DND-41 (cell line): Measurements from ENCODE around the gene NDOR1.

Experiments
- ATAC-seq: fragments of 200-7000 bp; cut with Tn5 transposase; 3 replicates; pipeline ENCODE4 v1.9.1; 2021; ENCODE audit warnings: low read depth; ENCODE audit not compliant: insufficient read depth
- DNase-seq: peaks from one replicate; pipeline ENCODE4 v3.0.0-alpha.2; 2020
- H2AFZ ChIP-seq: 2 replicates; pipeline ENCODE4 v1.6.0; 2012; ENCODE audit warnings: low read depth, low read length
- H3K27ac ChIP-seq: 2 replicates; pipeline ENCODE4 v1.5.1; 2012; ENCODE audit warnings: low read length, inconsistent platforms
- H3K27me3 ChIP-seq: fragments of 200-600 bp; sonication (generic); 2 replicates; pipeline ENCODE4 v1.6.0; 2012; ENCODE audit warnings: low read length, mild to moderate bottlenecking, inconsistent platforms; ENCODE audit not compliant: insufficient read depth, poor library complexity
- H3K36me3 ChIP-seq: 2 replicates; pipeline ENCODE4 v1.5.1; 2012; ENCODE audit warnings: low read length, inconsistent platforms; ENCODE audit not compliant: insufficient read depth
- H3K4me1 ChIP-seq: 2 replicates; pipeline ENCODE4 v1.5.1; 2012; ENCODE audit warnings: mild to moderate bottlenecking, low read length; ENCODE audit not compliant: insufficient read depth
- H3K4me2 ChIP-seq: 2 replicates; pipeline ENCODE4 v1.6.0; 2012; ENCODE audit warnings: mild to moderate bottlenecking, moderate library complexity, low read length, inconsistent platforms; ENCODE audit not compliant: insufficient read depth
- H3K4me3 ChIP-seq, 2 experiments: fragments of 200-600 bp in 1 of 2; shearing (Covaris generic) in 1 of 2; 2 replicates each; pipeline ENCODE4 v1.5.1; 2012 to 2016; ENCODE audit warnings: inconsistent platforms in 2 of 2, low read length in 2 of 2, mild to moderate bottlenecking in 2 of 2, low read depth in 1 of 2, moderate library complexity in 1 of 2
- H3K79me2 ChIP-seq: 2 replicates; pipeline ENCODE4 v1.6.0; 2012; ENCODE audit warnings: low read length, inconsistent platforms; ENCODE audit not compliant: insufficient read depth
- H3K9ac ChIP-seq: 2 replicates; pipeline ENCODE4 v1.6.0; 2012; ENCODE audit warnings: low read depth, mild to moderate bottlenecking, inconsistent platforms, low read length, moderate library complexity
- H3K9me3 ChIP-seq: 2 replicates; pipeline ENCODE4 v1.5.1; 2012; ENCODE audit warnings: low read length, moderate library complexity, mild to moderate bottlenecking, inconsistent platforms; ENCODE audit not compliant: insufficient read depth, severe bottlenecking
- H4K20me1 ChIP-seq: 2 replicates; pipeline ENCODE4 v1.6.0; 2012; ENCODE audit warnings: low read length; ENCODE audit not compliant: insufficient read depth
- EZH2 ChIP-seq: IDR thresholded peaks from 3 replicates; pipeline ENCODE4 v1.6.1; 2012; ENCODE audit warnings: borderline replicate concordance, low read depth, mild to moderate bottlenecking, moderate library complexity, low read length, inconsistent platforms; ENCODE audit not compliant: severe bottlenecking
- TF ChIP-seq, protein P1 (sequence below): IDR thresholded peaks from 2 replicates; pipeline ENCODE4 v1.5.1; 2012; ENCODE audit warnings: borderline replicate concordance, low read length, moderate library complexity, mild to moderate bottlenecking; ENCODE audit not compliant: poor library complexity, severe bottlenecking; ENCODE audit errors: extremely low read depth

NDOR1 gene

DNA sequence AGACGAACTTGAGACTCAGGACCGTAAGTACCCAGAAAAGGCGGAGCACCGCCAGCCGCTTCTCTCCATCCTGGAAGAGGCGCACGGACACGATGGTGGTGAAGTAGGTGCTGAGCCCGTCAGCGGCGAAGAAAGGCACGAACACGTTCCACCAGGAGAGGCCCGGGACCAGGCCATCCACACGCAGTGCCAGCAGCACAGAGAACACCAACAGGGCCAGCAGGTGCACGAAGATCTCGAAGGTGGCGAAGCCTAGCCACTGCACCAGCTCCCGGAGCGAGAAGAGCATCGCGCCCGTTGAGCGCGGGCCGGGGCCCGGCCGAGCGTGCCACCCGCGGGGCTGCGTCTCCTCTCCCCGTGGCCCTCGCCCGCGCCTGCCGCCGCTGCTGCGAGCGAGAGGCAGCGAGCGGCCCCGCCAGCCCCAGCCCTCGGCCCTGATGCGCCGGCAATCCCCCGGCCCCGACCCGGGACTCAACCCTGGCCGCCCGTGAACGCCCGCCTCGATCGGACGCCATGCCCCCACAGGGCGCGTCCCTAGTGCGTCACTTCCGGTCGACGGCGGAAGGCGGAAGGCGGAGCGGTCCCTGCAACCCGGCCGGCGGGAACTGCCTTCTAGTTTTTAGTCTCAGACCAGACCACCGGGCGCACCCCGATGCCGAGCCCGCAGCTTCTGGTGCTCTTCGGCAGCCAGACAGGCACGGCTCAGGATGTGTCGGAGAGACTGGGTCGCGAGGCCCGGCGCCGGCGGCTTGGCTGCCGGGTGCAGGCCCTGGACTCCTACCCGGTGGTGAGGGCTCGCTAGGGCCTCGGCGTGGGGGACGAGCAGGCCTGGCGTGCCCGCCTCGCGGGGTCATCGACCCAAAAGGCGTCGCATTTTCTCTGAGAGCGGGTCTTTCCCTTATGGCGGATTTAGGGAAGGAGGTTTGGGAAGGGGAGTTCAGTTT is at the start of gene NDOR1, which contains the start of gene TMEM203:
TSS of gene NDOR1 (plus strand) at position 575 of the 944 bp plus-strand sequence. CDS start at position 653, 78 bp downstream.
TSS of gene TMEM203 (minus strand) at position 523 of the 944 bp plus-strand sequence. CDS start at position 289, 234 bp downstream.
- Histone ChIP-seq H3K4me3 (peak within 1 kb of the TSS; percentile 99 to 100), H3K4me1 (peaks cover 56% of the 10 kb centered on the region)

DNA sequence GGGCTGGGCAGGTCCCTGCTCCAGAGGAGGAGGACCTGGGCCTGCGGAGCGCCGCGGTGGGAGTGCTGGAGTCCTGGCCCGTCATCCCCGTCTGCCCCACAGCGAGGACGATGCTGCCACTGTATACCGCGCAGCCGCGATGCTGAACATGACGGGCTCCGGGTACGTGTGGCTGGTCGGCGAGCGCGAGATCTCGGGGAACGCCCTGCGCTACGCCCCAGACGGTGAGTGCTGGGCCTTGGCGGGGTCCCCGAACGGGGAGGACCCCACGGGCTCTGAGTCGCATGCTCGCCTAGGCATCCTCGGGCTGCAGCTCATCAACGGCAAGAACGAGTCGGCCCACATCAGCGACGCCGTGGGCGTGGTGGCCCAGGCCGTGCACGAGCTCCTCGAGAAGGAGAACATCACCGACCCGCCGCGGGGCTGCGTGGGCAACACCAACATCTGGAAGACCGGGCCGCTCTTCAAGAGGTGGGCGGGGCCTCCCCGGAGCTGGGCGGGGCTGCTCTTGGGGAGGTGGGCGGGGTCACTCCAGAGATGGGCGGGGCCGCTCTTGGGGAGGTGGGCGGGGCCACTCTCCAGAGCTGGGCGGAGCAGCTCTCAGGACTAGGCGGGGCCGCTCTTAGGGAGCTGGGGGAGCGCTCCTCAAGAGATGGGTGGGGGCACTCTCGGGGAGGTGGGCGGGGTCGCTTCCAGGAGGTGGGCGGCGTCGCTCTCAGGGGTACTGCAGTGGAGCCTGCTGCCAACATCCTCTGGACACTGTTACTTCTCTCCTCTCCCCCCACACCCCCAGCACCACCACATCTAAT is 48.7 kb upstream of the NDOR1 start:
- DNase-seq: peak; percentile 20

More for the DNA sequence above, at the start of gene NDOR1, which contains the start of gene TMEM203:
- ATAC-seq (peak; percentile 53), DNase-seq (peak; percentile 87)
- Histone ChIP-seq H2AFZ (peak within 1 kb of the TSS; percentile 92), H3K4me2 (peak within 1 kb of the TSS; percentile 99), H3K27ac (peak within 1 kb of the TSS; percentile 90), H3K79me2 (peaks cover 59% of the 10 kb centered on the region), H3K9me3 (no peaks in the 10 kb centered on the region), H3K27me3 (no peaks in the 10 kb centered on the region), H3K36me3 (peaks cover 36% of the 10 kb centered on the region), H3K9ac (peak within 1 kb of the TSS; percentile 98), H4K20me1 (peaks cover 22% of the 10 kb centered on the region)
- TF ChIP-seq EZH2: no peak
- TF ChIP-seq, protein P1, sequence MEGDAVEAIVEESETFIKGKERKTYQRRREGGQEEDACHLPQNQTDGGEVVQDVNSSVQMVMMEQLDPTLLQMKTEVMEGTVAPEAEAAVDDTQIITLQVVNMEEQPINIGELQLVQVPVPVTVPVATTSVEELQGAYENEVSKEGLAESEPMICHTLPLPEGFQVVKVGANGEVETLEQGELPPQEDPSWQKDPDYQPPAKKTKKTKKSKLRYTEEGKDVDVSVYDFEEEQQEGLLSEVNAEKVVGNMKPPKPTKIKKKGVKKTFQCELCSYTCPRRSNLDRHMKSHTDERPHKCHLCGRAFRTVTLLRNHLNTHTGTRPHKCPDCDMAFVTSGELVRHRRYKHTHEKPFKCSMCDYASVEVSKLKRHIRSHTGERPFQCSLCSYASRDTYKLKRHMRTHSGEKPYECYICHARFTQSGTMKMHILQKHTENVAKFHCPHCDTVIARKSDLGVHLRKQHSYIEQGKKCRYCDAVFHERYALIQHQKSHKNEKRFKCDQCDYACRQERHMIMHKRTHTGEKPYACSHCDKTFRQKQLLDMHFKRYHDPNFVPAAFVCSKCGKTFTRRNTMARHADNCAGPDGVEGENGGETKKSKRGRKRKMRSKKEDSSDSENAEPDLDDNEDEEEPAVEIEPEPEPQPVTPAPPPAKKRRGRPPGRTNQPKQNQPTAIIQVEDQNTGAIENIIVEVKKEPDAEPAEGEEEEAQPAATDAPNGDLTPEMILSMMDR: no peak

DNA sequence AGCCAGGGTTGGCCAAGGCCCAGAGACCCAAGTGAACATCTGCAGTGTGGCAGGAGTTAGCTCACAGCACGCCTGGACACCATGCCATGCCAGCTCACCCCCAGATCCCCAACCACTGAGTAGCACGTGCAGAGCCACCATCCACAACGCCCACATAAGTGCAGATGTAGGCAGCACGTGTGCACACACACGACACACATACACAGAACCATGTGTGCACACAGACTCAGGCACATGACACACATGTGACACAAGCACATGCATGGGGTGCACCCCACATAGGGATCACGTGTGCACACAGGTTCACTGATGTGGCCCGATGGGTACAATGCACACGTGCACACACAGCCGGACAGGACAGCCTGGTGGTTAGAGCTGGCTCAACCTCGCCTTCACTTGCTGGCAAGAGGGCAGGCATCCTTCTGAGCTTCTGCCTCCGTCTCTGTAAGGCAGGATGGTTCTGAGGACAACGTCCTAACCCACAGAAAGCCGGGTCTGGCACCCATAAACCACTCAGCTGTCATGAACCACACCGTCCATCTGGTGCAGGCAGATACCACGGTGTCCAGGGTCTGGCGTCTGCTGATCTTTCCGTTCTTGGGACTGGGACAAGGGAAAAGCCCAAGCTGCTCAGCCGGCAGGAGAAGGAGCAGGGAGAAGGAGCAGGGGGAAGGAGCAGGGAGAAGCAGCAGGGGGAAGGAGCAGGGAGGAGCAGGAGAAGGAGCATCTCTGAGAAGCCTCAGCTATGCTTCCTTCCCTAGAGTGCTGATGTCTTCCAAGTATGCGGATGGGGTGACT is 47.7 kb upstream of the NDOR1 start:
- no peak overlapping the region for H3K27ac ChIP-seq

More for the DNA sequence above, 48.7 kb upstream of the NDOR1 start:
- H3K36me3 ChIP-seq: no peaks in the 10 kb centered on the region
- no peak overlapping the region for H2AFZ ChIP-seq
- no peak overlapping the region for H3K9ac ChIP-seq
- no peak overlapping the region for H3K4me2 ChIP-seq
- no peak overlapping the region for H3K27ac ChIP-seq
- no peaks in the 10 kb centered on the region for H3K79me2 ChIP-seq
- H3K4me1 ChIP-seq: no peaks in the 10 kb centered on the region
- peaks cover 9% of the 10 kb centered on the region; the same call in 1 of the 2 replicates for H4K20me1 ChIP-seq
- H3K9me3 ChIP-seq: no peaks in the 10 kb centered on the region
- TF ChIP-seq EZH2: no peak
- TF ChIP-seq, protein P1: no peak
- H3K4me3 ChIP-seq: no peak overlapping the region
- peak; percentile 54 for ATAC-seq
- no peaks in the 10 kb centered on the region for H3K27me3 ChIP-seq

More for the DNA sequence above, 47.7 kb upstream of the NDOR1 start:
- Histone ChIP-seq H2AFZ (no peak overlapping the region), H3K9ac (no peak overlapping the region), H4K20me1 (peaks cover 9% of the 10 kb centered on the region; the same call in 1 of the 2 replicates), H3K4me1 (no peaks in the 10 kb centered on the region), H3K4me2 (no peak overlapping the region), H3K4me3 (no peak overlapping the region), H3K9me3 (no peaks in the 10 kb centered on the region), H3K79me2 (no peaks in the 10 kb centered on the region), H3K36me3 (no peaks in the 10 kb centered on the region), H3K27me3 (no peaks in the 10 kb centered on the region)
- DNase-seq (no peak), ATAC-seq (no peak)
- TF ChIP-seq EZH2: no peak
- TF ChIP-seq, protein P1: no peak
